SK-N-SH (cell line): Measurements from ENCODE around the gene NPR1.

Experiments
- POLR2AphosphoS5 ChIP-seq: IDR thresholded peaks from 2 replicates; pipeline ENCODE4 v1.6.1; 2012; ENCODE audit warnings: low read depth, low read length
- ZBTB33 ChIP-seq: IDR thresholded peaks from 2 replicates; pipeline ENCODE4 v1.4.0; 2012; ENCODE audit warnings: low read depth, borderline replicate concordance
- TF ChIP-seq, protein P1 (sequence below): fragments of 200-600 bp; sonication (generic); IDR thresholded peaks from 2 replicates; pipeline ENCODE4 v1.6.1; 2017; ENCODE audit warnings: antibody characterized with exemption, mild to moderate bottlenecking, moderate library complexity

- TF ChIP-seq, protein P1, sequence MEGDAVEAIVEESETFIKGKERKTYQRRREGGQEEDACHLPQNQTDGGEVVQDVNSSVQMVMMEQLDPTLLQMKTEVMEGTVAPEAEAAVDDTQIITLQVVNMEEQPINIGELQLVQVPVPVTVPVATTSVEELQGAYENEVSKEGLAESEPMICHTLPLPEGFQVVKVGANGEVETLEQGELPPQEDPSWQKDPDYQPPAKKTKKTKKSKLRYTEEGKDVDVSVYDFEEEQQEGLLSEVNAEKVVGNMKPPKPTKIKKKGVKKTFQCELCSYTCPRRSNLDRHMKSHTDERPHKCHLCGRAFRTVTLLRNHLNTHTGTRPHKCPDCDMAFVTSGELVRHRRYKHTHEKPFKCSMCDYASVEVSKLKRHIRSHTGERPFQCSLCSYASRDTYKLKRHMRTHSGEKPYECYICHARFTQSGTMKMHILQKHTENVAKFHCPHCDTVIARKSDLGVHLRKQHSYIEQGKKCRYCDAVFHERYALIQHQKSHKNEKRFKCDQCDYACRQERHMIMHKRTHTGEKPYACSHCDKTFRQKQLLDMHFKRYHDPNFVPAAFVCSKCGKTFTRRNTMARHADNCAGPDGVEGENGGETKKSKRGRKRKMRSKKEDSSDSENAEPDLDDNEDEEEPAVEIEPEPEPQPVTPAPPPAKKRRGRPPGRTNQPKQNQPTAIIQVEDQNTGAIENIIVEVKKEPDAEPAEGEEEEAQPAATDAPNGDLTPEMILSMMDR: no peak
- TF ChIP-seq POLR2AphosphoS5 (no peak), ZBTB33 (no peak)
These were observed 26.7 kb upstream of the NPR1 start for GRCh38 chr1:153651771-153652170.
